Neural progenitor cell (in vitro differentiated cells): ENCODE results near the gene PLIN5.

Experiments
- CTCF ChIP-seq: fragments of 200-600 bp; sonication (generic); IDR thresholded peaks from 2 replicates; pipeline ENCODE4 v1.5.1; 2017; ENCODE audit warnings: antibody characterized with exemption, mild to moderate bottlenecking
- EZH2 ChIP-seq: fragments of 200-600 bp; sonication (generic); IDR thresholded peaks from 2 replicates; pipeline ENCODE4 v1.6.1; 2017; ENCODE audit warnings: antibody characterized with exemption, mild to moderate bottlenecking, moderate library complexity
- EZH2phosphoT487 ChIP-seq: fragments of 200-600 bp; sonication (generic); IDR thresholded peaks from 2 replicates; pipeline ENCODE4 v1.6.1; 2017; ENCODE audit warnings: antibody characterized with exemption

GRCh38 chr19:4504891-4505569 is 30.0 kb downstream of the PLIN5 start:
- TF ChIP-seq CTCF: no peak
- no peak for TF ChIP-seq EZH2
- no peak for TF ChIP-seq EZH2phosphoT487
